ENCODE data around the gene FLT4.

GRCh38 chr5:180580681-180581080 lies 68.7 kb downstream of the FLT4 start:
- no peak for TF ChIP-seq POLR2A (IDR thresholded peaks at IDR 0.05)
- no peak for TF ChIP-seq CTCF (IDR thresholded peaks at IDR 0.05)
- no peak for TF ChIP-seq POLR2AphosphoS5 (IDR thresholded peaks at IDR 0.05)
